GM23248 (cell line): ENCODE results near the gene MRPL48. TPM values are rescaled to one million over a fixed set of nuclear protein-coding genes. Genes with fewer than 3 reads are reported as not detected.
A peak's percentile ranks its signal among the peaks of the same experiment; 100 is the strongest.

Experiments used
- DNase-seq: peaks from one replicate; pipeline ENCODE4 v3.0.0-alpha.2; 2015
- H2AFZ ChIP-seq: fragments of 200-600 bp; sonication (generic); 2 replicates; pipeline ENCODE4 v1.6.1; 2016; ENCODE audit warnings: antibody characterized with exemption
- H3F3A ChIP-seq: fragments of 200-600 bp; sonication (generic); 2 replicates; pipeline ENCODE4 v1.6.1; 2016; ENCODE audit warnings: mild to moderate bottlenecking, antibody characterized with exemption, mixed run types; ENCODE audit not compliant: insufficient read depth
- H3K27ac ChIP-seq: fragments of 200-600 bp; sonication (generic); 2 replicates; pipeline ENCODE4 v1.5.1; 2016; ENCODE audit warnings: mild to moderate bottlenecking
- H3K27me3 ChIP-seq: fragments of 200-600 bp; sonication (generic); replicated peaks from 2 replicates; pipeline ENCODE4 v1.6.1; 2016; ENCODE audit warnings: mild to moderate bottlenecking; ENCODE audit not compliant: insufficient read depth
- H3K36me3 ChIP-seq: fragments of 200-600 bp; sonication (generic); 2 replicates; pipeline ENCODE4 v1.6.1; 2016; ENCODE audit warnings: low read depth, mild to moderate bottlenecking
- H3K4me1 ChIP-seq: fragments of 200-600 bp; sonication (generic); 2 replicates; pipeline ENCODE4 v1.6.1; 2016; ENCODE audit warnings: mild to moderate bottlenecking; ENCODE audit not compliant: insufficient read depth
- H3K4me2 ChIP-seq: fragments of 200-600 bp; sonication (generic); one replicate; pipeline ENCODE4 v1.6.1; 2016; ENCODE audit warnings: mild to moderate bottlenecking; ENCODE audit not compliant: unreplicated experiment
- H3K4me3 ChIP-seq: fragments of 200-600 bp; sonication (generic); 2 replicates; pipeline ENCODE4 v1.5.1; 2016; ENCODE audit warnings: mild to moderate bottlenecking
- H3K79me2 ChIP-seq: fragments of 200-600 bp; sonication (generic); 2 replicates; pipeline ENCODE4 v1.6.1; 2016; ENCODE audit warnings: mild to moderate bottlenecking; ENCODE audit not compliant: insufficient read depth
- H3K9ac ChIP-seq: fragments of 200-600 bp; sonication (generic); 2 replicates; pipeline ENCODE4 v1.6.1; 2016; ENCODE audit warnings: mild to moderate bottlenecking
- H3K9me2 ChIP-seq: fragments of 200-600 bp; sonication (generic); 2 replicates; pipeline ENCODE4 v1.6.1; 2016; ENCODE audit warnings: mixed run types, mild to moderate bottlenecking, moderate library complexity; ENCODE audit not compliant: insufficient read depth
- H3K9me3 ChIP-seq: fragments of 200-600 bp; sonication (generic); one replicate; pipeline ENCODE4 v1.6.1; 2017; ENCODE audit warnings: low read depth
- H4K20me1 ChIP-seq: fragments of 200-600 bp; sonication (generic); 2 replicates; pipeline ENCODE4 v1.6.0; 2016; ENCODE audit not compliant: insufficient read depth
- EZH2 ChIP-seq: fragments of 200-600 bp; sonication (generic); IDR thresholded peaks from 2 replicates; pipeline ENCODE4 v1.6.1; 2018; ENCODE audit warnings: antibody characterized with exemption, mild to moderate bottlenecking; ENCODE audit not compliant: insufficient read depth, poor library complexity, severe bottlenecking
- EZH2phosphoT487 ChIP-seq: fragments of 200-600 bp; sonication (generic); IDR thresholded peaks from 2 replicates; pipeline ENCODE4 v1.6.1; 2018; ENCODE audit warnings: antibody characterized with exemption, moderate library complexity, mild to moderate bottlenecking, low read depth; ENCODE audit not compliant: insufficient read depth
- WGBS, 2 experiments: methylation state at CpG; one replicate each; pipeline ENCODE4 v1.1.6; 2015 to 2017; ENCODE audit warnings: low lambda C conversion rate in 2 of 2, low coverage in 1 of 2; ENCODE audit errors: missing lambda C conversion rate in 2 of 2; 5-methylcytosine and 5-hydroxymethylcytosine counted together
- in situ Hi-C: fragments of 300-500 bp; cut with MboI; formaldehyde crosslinking; loops from 2 replicates; pipeline ENCODE4 v1.15.0; 2020
- polyA plus RNA-seq: library from polyadenylated mRNA; unstranded; fragments of >200 nt; fragmentation: Nextera tagmentation; extraction: Ambion mirVana; gene quantifications from 2 replicates; pipeline ENCODE4 v1.2.1, GENCODE V29; 2016
- total RNA-seq: library from RNA; depleted of rRNA; stranded (reverse); fragments of >200 nt; shearing (Covaris generic); gene quantifications from 2 replicates; pipeline ENCODE4 v1.2.3, GENCODE V29; 2014

Gene MRPL48
- total and polyA plus RNA-seq, 2 experiments from 2014 or later = 21.4 to 40.1 TPM

GRCh38 chr11:73859671-73860070, 72.0 kb downstream of the MRPL48 start:
- Histone ChIP-seq H4K20me1 (no peaks in the 10 kb centered on the region), H3K4me2 (no peak overlapping the region), H3K79me2 (no peaks in the 10 kb centered on the region), H3F3A (no peaks in the 10 kb centered on the region), H3K36me3 (0 out of 2 replicates have a peak, but pooled peaks cover 3% of the 10 kb centered on the region), H2AFZ (no peak overlapping the region), H3K4me1 (no peaks in the 10 kb centered on the region), H3K9me2 (no peaks in the 10 kb centered on the region), H3K4me3 (no peak overlapping the region), H3K9ac (no peak overlapping the region), H3K27me3 (no peaks in the 10 kb centered on the region), H3K27ac (no peak overlapping the region), H3K9me3 (no peaks in the 10 kb centered on the region)
- DNase-seq = peak; percentile 24
- 93 to 98% methylated on average over 2 of the region's 2 CpGs for whole genome bisulfite sequencing, 2 experiments
- in situ Hi-C loops = no loop called here
- TF ChIP-seq EZH2phosphoT487 (no peak), EZH2 (no peak)

- in situ Hi-C loops = no loop called here
Measured at GRCh38 chr11:73860202-73860601, 72.5 kb downstream of the MRPL48 start.

GRCh38 chr11:73862986-73863385, 75.3 kb downstream of the MRPL48 start:
- 88 to 89% methylated on average over 4 of the region's 4 CpGs for WGBS, 2 experiments
- in situ Hi-C loops = no loop called here
- Histone ChIP-seq H3K9ac (no peak overlapping the region), H2AFZ (no peak overlapping the region), H3K36me3 (0 out of 2 replicates have a peak, but pooled peaks cover 3% of the 10 kb centered on the region), H3K4me1 (peaks cover 18% of the 10 kb centered on the region), H3K27me3 (no peaks in the 10 kb centered on the region), H3K9me2 (no peaks in the 10 kb centered on the region), H3K4me2 (no peak overlapping the region), H3K27ac (no peak overlapping the region), H4K20me1 (no peaks in the 10 kb centered on the region), H3K79me2 (no peaks in the 10 kb centered on the region), H3K9me3 (no peaks in the 10 kb centered on the region), H3F3A (peaks cover 19% of the 10 kb centered on the region), H3K4me3 (no peak overlapping the region)
- DNase-seq = no peak
- TF ChIP-seq EZH2phosphoT487 (no peak), EZH2 (no peak)

More at GRCh38 chr11:73860202-73860601, 72.5 kb downstream of the MRPL48 start:
- 53 to 58% methylated on average over 2 of the region's 2 CpGs for WGBS, 2 experiments
- no peak overlapping the region for H2AFZ ChIP-seq
- no peaks in the 10 kb centered on the region for H3K79me2 ChIP-seq
- no peaks in the 10 kb centered on the region for H3K9me3 ChIP-seq
- H3K4me1 ChIP-seq = no peaks in the 10 kb centered on the region
- no peaks in the 10 kb centered on the region for H3K9me2 ChIP-seq
- H3F3A ChIP-seq = no peaks in the 10 kb centered on the region; the same call in 1 of the 2 replicates
- H3K27ac ChIP-seq = no peak overlapping the region
- TF ChIP-seq EZH2 = no peak
- TF ChIP-seq EZH2phosphoT487 = no peak
- no peaks in the 10 kb centered on the region for H4K20me1 ChIP-seq
- 0 out of 2 replicates have a peak, but pooled peaks cover 3% of the 10 kb centered on the region for H3K36me3 ChIP-seq
- H3K4me2 ChIP-seq = no peak overlapping the region
- no peak overlapping the region for H3K9ac ChIP-seq
- no peak for DNase-seq
- no peak overlapping the region for H3K4me3 ChIP-seq
- H3K27me3 ChIP-seq = no peaks in the 10 kb centered on the region

GRCh38 chr11:73866095-73866579, 78.5 kb downstream of the MRPL48 start:
- no peaks in the 10 kb centered on the region for H3K9me2 ChIP-seq
- H4K20me1 ChIP-seq = no peaks in the 10 kb centered on the region
- WGBS, 2 experiments = 10 to 14% methylated on average over 5 of the region's 5 CpGs
- TF ChIP-seq EZH2phosphoT487 = no peak
- no peak for TF ChIP-seq EZH2
- in situ Hi-C loops = no loop called here
- H3K9me3 ChIP-seq = no peaks in the 10 kb centered on the region
- H3K9ac ChIP-seq = peak overlapping the region; percentile 53; the same call in 1 of the 2 replicates
- H3K27ac ChIP-seq = peak overlapping the region; percentile 75
- H2AFZ ChIP-seq = no peak overlapping the region
- peak overlapping the region; percentile 49 for H3K4me2 ChIP-seq
- peaks cover 18% of the 10 kb centered on the region for H3K4me1 ChIP-seq
- H3K36me3 ChIP-seq = 0 out of 2 replicates have a peak, but pooled peaks cover 3% of the 10 kb centered on the region
- peak overlapping the region; percentile 24; the same call in 1 of the 2 replicates for H3K4me3 ChIP-seq
- no peaks in the 10 kb centered on the region for H3K79me2 ChIP-seq
- DNase-seq = peak; percentile 80
- peaks cover 44% of the 10 kb centered on the region for H3F3A ChIP-seq
- H3K27me3 ChIP-seq = no peaks in the 10 kb centered on the region
